ENCODE measurements around the gene GNPAT. TPM values are rescaled to one million over a fixed set of nuclear protein-coding genes. Genes with fewer than 3 reads are reported as not detected.

GNPAT gene
- total and polyA plus RNA-seq, 10 of the 15 experiments (the other 5 are each of a cell fraction or from before 2014, with no cell fraction given): 24.0 to 70.6 (median 47.2) TPM

GRCh38 chr1:231215681-231216385 lies 25.2 kb upstream of the GNPAT start:
- intact Hi-C loops (cut with micrococcal nuclease; ENCODE audit: unreplicated experiment) (no loop called here), in situ Hi-C loops (cut with MboI) (loop anchor here (10.0 kb wide), 1 partner anchor 581 kb away; no protein-coding TSS in a partner anchor)
- POLR2A ChIA-PET: interaction anchor here (1.6 kb wide), 1 partner anchor 16 kb away, joined by 4 read pairs; no protein-coding TSS in a partner anchor
- H3K79me2 ChIP-seq (ENCODE audit: control insufficient read depth, insufficient read depth, low read length): no peaks in the 10 kb centered on the region
- ATAC-seq: peak; percentile 9; the same call in 2 of the 3 replicates
- no TSS peak for BruUV-seq (replicated peaks)
- H3K4me2 ChIP-seq (ENCODE audit: control insufficient read depth, insufficient read depth): peak overlapping the region; percentile 90
- peak overlapping the region; percentile 86 for H2AFZ ChIP-seq (ENCODE audit: control insufficient read depth, low read depth, low read length)
- no peaks in the 10 kb centered on the region for H3K9me3 ChIP-seq (replicated peaks; ENCODE audit: control insufficient read depth, insufficient read depth, low read length)
- peaks cover 12% of the 10 kb centered on the region for H3K4me1 ChIP-seq (ENCODE audit: control insufficient read depth, insufficient read depth, low read length)
- 9% methylated on average over 10 of the region's 10 CpGs for WGBS (ENCODE audit: insufficient coverage, insufficient replicate concordance, low lambda C conversion rate, missing lambda C conversion rate)
- CTCF ChIA-PET: interaction anchor here (0.7 to 3.0 kb wide), 8 partner anchors 9 to 300 kb away, joined by 3 to 13 read pairs (median 5); no protein-coding TSS in a partner anchor
- H4K20me1 ChIP-seq (ENCODE audit: control insufficient read depth, insufficient read depth): no peaks in the 10 kb centered on the region
- SMC1A ChIA-PET (ENCODE audit: uncharacterized antibody, unreplicated experiment): interaction anchor here (0.9 to 1.9 kb wide), 4 partner anchors 17 to 375 kb away, joined by 3 to 6 read pairs (median 4); no protein-coding TSS in a partner anchor
- H3K36me3 ChIP-seq (ENCODE audit: control insufficient read depth in 2 of 2, insufficient read depth in 2 of 2, low read length in 1 of 2): no peaks in the 10 kb centered on the region
- RAD21 ChIA-PET (ENCODE audit: unreplicated experiment): interaction anchor here (1.2 to 1.4 kb wide), 2 partner anchors 386 to 417 kb away, joined by 3 read pairs; no protein-coding TSS in a partner anchor
- H3K4me3 ChIP-seq: peak overlapping the region; percentile 4; the same call in 1 of the 2 replicates
- no peak for FAIRE-seq
- no peak overlapping the region for H3K27ac ChIP-seq (ENCODE audit: control insufficient read depth, insufficient read depth)
- DNase-seq (ENCODE audit: low read depth, low spot score): no peak
- H3K27me3 ChIP-seq (replicated peaks in 1 of 2; ENCODE audit: control insufficient read depth in 2 of 2, insufficient read depth in 2 of 2, low read length in 1 of 2): no peaks in the 10 kb centered on the region; a peak in 1 of 4 replicates
- no peak overlapping the region for H3K9ac ChIP-seq (ENCODE audit: control insufficient read depth, insufficient read depth, low read length)
- TF ChIP-seq IKZF1 (conservative IDR thresholded peaks at IDR 0.05) (no peak), RFX5 (IDR thresholded peaks at IDR 0.05; ENCODE audit: low read depth, low read length) (no peak), SPI1 (IDR thresholded peaks at IDR 0.05; ENCODE audit: borderline replicate concordance, insufficient read depth, low read depth, low read length) (no peak), E4F1 (IDR thresholded peaks at IDR 0.05; ENCODE audit: borderline replicate concordance, partially characterized antibody) (no peak), YY1 (IDR thresholded peaks at IDR 0.05; ENCODE audit: low read depth, low read length) (0 out of 2 replicates have a peak, but pooled peaks have one; percentile 10), MTA3 (IDR thresholded peaks at IDR 0.05; ENCODE audit: borderline replicate concordance, low read length) (no peak), MEF2A (IDR thresholded peaks at IDR 0.05; ENCODE audit: insufficient read depth, low read depth, low read length) (no peak), ZNF217 (IDR thresholded peaks at IDR 0.05) (no peak), IKZF2 (IDR thresholded peaks at IDR 0.05) (no peak), NFXL1 (IDR thresholded peaks at IDR 0.05; ENCODE audit: borderline replicate concordance) (no peak), STAT3 (IDR thresholded peaks at IDR 0.05; ENCODE audit: low read depth, low read length) (no peak), CHD4 (IDR thresholded peaks at IDR 0.05) (no peak), CBFB (IDR thresholded peaks at IDR 0.05; ENCODE audit: low read depth) (no peak), ASH2L (IDR thresholded peaks at IDR 0.05; ENCODE audit: borderline replicate concordance, low read depth) (no peak), POLR2AphosphoS5 (IDR thresholded peaks at IDR 0.05; ENCODE audit: low read length) (no peak), SIX5 (IDR thresholded peaks at IDR 0.05; ENCODE audit: low read depth, low read length, severe bottlenecking) (no peak), TCF12 (IDR thresholded peaks at IDR 0.05; ENCODE audit: low read depth, low read length) (no peak), SP1 (IDR thresholded peaks at IDR 0.05; ENCODE audit: low read depth, low read length) (no peak), STAT1 (conservative IDR thresholded peaks at IDR 0.05) (no peak), TCF7 (IDR thresholded peaks at IDR 0.05; ENCODE audit: borderline replicate concordance) (no peak), SUZ12 (IDR thresholded peaks at IDR 0.05; ENCODE audit: unreplicated experiment) (no peak), TBL1XR1 (IDR thresholded peaks at IDR 0.05; ENCODE audit: low read depth, low read length) (no peak)

Measured in GM12878 (cell line).